ENCODE measurements around the gene DCP2.

The DCP2 gene

DNA sequence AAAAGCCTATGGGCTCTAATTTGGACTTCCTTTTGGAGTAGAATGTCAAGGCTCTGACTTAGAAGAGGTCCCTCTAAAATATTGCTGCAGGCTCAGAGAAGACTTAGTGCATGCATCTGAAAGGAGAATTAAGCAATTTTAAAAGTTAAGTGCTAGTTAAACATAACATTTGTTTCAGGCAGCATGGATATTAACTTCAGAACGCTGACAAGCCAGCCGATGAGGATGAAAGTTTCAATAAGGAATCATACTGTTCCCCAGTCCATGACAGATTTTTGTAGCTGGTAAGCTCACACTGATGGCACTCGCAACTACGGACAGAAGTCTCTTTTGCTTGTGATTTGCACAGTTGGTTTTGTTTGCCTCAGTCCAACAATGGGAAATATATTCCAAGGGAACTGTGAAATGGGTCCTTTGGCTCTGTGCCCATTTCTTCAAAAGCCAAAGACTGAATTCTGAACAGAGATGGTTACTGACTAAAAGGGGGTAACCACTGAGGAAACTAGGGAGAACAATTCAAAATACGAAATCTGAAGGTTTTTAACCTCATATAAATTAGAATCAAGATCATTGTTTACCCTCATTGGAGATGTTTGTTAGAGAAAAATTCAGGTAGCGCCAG lies 47.6 kb downstream of the DCP2 start:
- no peak for DNase-seq

DNA sequence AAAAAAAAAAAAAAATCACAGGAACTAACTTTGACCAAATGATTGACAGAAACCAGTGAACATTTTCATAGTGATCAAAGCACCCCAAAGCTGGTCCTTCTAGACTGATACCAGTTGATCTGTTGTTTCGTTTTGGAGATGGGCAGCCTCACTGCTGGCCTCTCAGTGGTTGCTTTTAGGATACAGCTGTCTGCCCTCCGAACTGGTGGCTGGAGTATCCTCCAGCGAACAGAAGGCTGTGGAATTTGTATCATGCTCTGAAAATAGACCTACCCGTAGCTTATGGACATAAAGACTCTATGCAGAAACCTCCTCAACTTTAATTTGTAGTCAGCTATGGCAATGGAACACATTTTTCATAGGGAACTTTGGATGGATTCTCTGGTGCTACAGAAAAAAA lies 49.0 kb downstream of the DCP2 start:
- DNase-seq = no peak

DNA sequence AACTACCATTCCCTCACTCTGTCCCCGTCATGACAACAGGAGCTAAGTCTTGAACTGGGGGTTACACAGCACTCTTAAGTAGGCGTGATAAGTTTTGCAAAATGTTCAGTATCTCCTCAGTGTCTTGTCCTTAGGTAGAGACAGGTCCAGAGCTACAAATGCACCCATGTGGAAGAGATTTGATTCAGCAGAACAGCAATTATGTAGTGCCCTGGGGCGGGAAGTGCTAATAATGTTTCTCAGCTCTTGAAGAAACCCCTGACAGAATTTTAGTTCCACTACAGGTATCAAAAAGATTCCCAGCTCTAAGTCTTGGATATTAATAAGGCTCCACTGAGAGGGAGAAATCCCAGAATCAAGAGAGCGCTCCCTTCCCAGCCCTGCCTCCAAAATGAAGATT lies 49.6 kb downstream of the DCP2 start:
- no peak for DNase-seq

DNA sequence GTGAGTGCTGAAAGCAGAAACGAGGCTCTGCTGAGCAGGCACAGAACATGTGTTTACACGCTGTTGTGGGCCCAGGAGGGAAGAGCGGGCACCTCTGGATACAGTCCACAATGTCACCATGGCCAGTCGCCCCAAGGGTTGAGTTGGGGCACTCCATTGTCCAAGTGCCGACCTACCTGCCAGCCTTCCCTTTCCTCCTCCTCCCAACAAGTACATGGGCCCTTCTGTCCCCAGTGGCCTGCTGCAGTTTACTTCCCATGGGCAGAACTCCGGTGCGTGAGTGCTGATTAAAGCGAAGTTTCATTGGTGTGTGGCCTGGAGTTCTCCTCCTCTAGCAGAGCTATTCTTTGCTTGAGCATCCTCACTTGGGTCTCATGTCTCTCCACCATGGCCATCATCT lies 50.4 kb downstream of the DCP2 start:
- no peak for DNase-seq

DNA sequence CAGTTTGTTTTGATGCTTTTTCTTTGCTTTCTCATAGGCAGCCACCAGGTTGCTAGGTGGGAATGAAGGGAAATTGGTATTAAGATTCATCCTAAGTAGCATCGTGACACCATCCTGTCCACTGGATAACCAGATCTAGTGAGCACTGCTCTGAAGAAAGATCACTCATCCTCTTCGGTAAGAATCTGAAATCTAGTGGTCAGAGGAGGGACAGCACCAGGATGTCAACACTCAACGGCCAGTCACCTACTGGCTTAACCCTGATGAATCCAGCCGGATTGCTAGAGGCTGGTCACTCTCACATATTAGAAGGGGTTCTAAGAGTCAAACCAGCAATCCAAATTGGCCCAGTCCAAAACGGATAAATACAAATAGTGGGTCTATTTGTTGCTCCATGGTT lies 50.8 kb downstream of the DCP2 start:
- no peak for DNase-seq

DNA sequence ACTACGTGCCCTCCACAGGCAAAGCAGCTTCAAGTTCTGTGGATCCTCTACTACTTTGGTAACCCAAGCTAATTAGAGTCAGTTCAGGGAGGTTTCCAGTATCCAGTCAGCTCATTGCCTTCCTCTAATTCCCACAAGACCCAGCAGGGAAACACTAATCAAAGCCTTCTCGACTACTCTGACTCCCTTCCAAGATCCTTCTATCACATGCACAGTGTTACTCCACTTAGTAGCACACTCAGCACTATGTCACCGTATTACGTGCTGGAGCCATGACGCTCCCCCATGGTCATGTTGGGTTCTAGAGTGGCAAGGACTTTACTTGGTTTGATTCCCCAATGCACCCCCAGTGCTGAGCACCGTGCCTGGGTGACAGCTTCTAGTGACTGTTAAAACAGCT lies 53.0 kb downstream of the DCP2 start:
- DNase-seq = peak; percentile 64

DNA sequence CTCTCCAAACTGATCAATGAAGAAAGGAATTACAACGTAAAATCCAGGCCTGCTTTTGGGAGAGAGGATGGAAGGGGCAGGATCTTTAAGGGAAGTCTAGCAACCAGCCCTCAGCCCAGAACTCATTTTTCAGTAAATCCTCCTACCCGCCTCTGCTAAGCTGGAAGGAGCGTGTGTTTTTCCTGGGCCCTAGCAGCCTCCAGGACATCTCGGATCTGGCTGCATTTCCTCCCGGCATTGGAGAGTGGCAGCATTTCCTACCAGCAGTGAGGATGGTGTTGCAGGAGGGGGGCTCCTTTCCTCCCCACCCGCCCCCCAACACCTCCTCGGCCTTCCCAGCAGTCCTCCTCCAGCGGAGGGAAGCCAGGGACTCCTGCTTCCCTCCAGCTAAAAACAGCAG lies 54.5 kb downstream of the DCP2 start:
- DNase-seq = no peak

DNA sequence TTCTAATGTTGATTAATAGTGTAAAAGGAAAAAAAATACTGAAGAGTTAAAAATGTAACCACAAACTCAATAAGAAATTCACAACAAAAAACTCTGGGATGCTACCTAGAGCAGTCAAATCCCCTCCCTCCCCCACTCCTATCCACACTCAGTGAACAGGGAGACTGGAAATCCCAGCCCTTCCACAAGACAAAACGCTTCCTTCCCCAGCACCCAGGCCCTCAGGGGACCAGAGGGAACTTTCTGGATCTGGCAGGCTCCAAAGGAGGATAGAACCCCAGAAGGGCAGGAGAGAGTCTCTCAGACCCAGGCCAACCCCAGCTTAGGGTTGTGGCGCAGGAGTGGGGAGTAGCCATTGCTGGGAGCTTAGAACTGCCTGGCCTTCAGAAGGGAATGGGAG lies 55.0 kb downstream of the DCP2 start:
- no peak for DNase-seq

DNA sequence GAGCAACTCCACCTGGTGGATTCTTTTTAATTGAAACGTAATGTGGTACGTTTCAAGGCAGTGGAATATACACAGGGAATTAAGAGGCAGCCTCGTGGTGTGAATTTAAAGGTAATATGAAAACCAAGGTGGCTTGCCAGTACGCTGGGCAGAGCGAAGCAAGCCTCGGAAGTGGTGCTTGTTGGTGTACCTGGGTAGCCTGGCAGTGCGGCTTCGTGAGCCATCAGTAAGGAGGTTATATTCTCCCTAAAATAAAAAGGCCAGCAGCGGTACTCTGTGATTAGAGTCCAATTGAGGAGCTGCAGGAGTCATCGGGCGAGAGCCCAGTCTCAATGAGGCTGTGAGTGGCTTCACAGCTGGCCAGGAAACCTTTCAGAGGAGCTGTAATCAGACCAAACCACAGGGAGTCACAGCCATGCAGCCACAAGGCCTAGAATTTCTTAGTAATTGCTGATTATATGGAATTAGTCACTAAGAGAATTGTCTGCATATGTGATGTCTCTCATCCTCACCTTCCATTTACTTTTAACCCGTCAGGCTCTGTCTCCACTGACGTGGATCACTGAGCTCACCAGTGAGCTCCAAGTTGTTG lies 57.7 kb downstream of the DCP2 start:
- DNase-seq = peak; percentile 94

DNA sequence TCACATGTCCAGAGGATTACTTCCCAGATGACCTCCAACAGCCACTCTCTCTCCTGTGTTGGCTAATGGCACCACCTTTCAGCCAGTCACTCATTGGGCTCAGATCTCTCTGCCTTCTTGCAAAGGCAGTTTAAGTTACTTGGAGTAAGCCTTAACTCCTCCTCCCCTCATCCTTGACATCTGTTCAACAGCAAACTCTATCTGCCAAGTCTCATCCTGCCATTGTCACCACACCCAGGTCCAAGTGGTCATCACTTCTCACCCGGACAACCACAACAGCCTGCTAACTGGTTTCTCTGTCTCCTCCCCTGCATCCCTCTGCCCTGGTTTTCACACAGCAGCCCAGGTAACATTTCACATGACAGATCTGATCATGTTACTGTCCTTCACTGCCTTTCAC lies 58.5 kb downstream of the DCP2 start:
- DNase-seq = no peak

DNA sequence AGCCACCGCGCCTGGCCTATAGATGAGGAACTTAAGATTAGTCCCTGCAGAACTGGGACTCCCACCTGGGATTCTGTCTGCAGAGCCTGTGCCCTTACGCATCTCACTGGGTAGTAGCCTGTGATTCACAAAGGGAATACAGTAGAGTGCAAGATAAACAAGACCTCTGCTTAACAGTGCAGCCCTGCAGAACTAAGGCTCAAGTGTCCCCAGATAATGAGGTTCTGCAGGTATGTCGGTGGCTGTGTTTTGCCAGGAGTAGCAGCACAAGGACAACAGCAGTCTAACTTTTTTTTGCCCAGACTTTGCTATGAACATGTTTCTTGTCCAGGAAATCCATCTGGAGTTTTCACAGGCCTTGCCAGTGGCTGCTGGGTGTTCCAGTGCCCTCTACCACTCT lies 59.7 kb downstream of the DCP2 start:
- DNase-seq = no peak

DNA sequence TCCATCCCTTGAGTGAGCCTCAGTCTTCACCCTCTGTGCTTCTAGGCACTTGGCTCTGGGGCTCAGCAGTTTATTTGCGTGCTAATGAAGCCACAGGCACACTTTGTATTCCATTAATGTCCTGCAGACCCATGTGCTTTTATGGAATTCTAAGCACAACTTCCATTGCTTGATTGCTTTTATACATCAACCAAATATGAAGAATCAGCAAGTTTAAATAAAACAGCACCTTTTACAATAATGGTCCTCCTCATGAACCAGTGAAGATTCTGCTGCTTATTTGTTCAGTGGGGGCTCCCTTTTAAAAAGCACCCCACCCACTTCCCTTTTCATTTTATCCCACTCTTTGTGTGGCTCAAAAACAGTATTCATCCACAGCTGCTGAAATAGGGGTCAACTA lies 60.2 kb downstream of the DCP2 start:
- DNase-seq = no peak

DNA sequence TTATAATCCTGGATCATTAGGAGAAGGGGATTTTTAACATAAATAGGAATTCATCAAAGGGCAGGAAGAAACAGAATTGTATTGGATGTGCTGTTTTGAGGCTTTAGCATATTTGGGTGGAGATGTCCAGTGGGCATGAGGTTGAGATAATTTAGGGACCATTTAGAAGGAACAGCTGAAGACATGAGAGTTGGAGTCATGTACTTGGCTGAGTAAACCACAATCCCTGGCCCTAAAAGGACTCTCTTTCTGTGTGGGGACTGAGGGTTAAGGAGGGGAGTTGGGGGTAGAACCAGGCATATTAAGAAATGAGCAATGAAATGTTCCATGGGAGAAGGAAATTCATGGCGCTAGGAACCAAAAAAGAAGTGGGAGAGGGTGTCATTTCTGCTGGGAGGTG lies 61.5 kb downstream of the DCP2 start:
- no peak for DNase-seq

DNA sequence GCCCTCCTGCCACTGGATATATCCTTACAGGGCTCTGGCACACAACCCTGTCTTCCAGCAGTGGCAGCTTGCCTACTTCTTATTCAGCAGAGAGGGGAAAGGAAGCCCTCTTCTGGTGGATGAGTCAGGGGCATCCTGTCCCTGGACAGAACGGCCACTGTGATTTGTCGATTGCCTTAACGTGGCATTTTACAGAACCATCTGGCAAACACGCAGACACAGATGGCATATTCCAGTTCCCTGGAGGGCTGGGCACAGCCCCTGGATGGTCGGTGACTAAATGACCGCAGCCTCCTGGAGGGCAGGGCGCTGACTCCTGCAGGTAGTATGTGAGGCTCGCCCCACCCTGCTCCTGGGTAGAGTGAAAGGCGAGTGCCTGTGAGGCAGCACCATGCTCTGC lies 62.1 kb downstream of the DCP2 start:
- DNase-seq = peak; percentile 53

DNA sequence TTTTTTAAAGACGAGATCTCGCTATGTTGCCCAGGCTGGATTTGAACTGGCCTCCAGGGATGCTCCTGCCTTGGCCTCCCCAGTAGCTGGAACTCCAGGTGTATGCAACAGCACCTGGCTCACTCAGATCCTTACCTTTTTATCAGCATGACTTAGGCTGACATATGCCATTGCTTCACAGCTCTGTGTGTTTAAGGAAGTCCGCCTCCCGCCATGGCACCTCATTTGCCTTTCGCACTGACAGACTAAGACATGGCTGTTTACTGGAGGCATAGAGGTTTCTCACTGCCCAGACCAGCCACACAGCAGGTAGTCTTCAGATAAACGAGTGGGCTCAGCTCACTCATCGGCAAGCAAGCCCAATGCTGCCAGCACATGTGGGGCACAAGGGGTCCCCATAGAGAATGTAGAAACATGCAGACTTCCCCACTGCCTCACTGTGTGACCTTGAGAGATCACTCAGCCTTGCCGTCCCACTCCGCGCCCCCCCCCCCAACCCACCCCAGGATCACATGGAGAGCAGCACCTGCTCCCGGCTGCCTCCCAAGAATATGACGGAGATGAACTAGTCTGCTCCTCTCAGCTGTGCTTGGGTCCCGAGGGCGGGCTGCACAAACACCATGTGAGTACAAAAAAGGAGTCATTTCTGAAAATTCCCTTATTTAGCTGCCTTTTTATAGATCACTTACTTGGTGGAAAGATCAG lies 62.8 kb downstream of the DCP2 start:
- DNase-seq = no peak

DNA sequence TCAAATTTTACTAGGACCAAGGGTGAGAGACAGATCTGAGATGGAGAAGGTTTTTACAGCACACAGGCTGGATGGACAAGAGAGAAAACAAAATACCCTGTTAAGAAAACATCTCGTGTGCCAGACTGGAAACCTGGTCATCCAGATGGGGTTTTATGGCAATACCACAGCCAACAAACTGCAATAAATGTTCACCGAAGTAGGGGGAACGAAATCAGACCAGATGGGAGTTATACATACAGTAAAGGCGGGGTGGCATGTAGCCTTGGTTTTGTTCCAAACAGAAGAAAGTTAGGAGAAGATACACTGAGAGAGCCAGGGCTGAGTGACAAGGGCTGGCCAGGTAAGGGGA lies 63.3 kb downstream of the DCP2 start:
- DNase-seq = no peak

DNA sequence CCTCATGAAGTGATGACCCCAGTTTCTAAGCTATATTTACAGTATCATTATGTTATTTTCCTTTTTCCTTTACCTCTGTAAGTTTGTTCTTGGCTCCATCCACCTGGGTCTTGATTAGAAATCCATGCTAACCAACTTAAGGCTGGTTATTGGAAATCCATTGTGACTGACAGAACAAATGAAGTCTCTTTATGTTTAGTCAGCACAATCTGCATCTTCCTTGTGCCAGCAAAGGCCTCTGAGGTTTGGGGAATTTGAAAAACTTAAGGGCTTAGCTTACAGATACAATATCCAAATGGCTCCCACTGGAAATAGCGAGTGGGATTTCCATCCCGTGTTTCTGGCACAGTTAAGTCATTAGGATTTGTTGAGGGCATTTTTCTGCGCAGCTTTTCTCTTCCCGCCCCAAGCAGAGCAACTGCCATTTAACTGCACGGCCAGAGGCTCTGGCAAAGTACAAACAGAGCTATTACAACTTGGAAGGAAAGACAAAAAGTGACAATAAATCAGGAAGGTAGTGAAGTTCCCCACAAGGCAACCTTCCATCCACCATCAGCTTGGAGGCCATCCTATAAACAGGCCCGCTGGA lies 64.2 kb downstream of the DCP2 start:
- DNase-seq = no peak

DNA sequence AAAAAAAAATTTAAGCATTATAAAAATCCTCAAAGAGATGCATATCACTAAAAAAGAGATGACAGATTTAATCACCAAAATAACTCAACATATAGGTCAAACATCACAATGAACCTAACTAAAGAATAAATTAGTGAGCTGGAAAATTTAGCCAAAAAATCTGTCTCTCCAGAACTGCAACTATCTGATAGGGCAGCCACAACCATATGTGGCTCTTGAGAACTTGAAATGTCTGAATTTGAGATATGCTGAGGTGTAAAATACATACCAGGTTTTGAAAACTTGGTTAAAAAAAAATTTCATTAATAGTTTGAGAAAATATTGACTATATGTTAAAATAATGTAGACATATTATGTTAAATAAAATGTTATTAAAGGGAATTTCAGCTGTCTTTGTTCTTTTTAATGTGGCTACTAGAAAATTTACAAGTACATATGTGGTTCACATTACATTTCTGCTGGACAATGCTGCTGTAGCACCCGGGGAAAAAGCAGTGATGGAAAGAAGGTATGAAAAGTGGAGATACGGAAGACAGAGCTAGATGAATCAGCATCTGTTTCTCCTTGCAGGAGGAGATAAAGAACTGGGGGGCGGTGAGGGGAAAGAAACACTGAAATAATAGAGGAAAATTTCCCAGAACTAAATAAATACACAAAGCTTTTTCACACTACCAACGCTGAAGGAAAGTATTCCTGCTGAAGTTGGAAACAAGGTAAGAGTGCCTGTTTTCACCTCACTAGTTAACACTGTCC lies 66.1 kb downstream of the DCP2 start:
- DNase-seq = no peak

DNA sequence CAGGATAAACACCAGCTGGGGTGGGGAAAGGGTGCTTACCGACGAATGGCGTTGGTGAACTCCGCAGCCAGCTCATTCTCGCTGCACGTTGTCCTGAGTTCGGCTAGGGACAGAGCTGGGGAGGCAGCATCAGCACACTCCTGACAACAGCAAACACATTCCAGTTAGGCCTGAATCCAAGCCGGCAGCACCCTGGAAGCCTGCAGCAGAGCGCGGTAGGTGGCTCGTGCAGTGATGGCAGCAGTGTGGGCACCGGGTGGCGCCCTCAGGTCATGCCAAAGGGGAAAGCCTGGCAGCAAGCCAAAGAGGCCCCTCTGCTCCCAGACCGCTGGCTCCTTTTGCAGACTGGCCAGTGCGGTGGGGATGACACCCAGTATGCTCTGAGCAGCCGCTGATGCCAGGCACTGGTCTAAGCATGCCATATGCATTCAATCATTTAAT lies 66.9 kb downstream of the DCP2 start:
- DNase-seq = no peak

DNA sequence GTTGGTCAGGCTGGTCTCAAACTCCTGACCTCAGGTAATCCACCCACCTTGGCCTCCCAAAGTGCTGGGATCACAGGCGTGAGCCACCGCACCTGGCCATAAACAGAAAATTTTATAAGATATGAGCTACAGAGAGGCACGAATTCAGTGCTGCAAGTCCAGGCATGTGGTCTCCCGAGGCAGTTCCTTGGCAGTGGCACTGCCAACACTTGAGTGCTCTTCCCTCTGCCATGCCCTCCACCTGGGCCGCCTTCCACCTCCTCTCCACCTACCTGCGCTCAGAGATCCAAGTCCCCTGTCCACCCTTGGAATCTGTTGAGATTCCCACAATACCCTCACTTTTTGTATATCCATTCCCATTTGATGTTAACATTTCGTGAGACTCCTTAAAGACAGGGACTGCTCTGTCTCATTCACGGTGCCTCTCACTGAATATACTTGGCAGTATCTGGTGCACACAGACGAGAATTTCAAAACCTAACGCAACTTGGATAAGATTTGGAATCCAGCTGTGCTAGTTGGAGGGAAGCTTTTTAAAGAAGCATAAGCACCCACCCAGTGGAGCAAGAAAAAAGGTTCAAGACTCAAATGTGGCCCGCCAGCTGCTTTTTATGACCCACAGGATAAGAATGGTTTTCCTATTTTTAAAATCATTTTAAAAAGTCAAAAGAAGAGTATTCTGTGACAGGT lies 68.3 kb downstream of the DCP2 start:
- DNase-seq = no peak

DNA sequence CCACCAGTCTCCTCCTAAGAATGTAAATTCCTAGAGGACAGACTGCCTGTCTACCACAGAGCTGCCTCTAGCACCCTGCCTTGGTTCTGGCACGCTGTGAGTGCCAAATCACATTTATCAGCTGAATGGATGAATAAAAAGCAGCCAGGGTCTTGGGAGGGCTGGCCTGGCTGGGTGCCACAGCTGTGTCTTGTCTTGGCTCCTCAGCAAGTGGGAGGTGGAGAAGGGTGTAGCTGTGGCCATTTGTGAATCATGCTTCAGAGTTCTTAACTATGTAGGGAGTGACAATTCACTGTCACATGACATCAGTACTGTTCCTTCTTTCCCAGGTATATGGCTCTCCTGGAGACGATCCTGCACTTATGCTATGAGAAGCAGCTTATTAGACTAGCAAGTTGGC lies 70.6 kb downstream of the DCP2 start:
- DNase-seq = peak; percentile 65

DNA sequence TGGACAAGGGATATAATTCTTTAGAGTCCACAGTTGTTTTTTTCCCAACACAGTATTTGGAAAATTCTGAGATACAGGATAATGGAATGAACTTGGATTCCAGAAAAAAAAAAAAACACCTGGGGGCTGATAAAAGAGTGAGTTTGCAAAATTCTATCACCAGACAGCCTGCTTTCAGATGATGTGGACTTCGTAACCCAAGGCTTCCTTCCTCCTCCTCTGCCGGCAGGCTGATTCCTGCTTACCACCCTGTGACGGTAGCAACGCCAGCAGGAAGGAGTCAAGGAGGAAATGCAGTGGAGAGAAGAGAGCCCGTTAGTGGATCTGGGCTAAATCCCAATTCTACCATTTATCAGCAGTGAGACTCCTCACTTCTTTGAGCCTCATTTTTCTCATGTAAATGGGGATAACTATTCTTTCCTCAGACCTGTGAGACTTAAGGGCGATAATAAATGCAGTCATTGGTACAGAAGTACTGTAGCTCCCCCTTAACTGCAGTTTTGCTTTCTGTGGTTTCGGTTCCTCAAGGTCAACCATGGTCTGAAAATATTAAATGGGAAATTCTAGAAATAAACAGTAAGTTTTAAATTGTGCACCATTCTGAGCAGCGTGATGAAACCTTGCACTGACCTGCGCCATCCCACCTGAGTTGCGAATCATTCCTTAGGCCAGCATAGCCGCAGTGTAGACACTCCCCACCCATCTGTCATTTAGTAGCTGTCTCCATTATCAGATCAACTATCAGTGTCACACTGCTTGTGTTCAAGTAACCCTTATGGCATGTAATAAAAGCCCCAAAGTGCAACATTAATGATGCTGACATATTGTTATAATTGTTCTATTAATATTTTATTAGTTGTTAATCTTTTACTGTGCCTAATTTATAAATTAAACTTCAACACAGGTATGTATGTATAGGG lies 71.4 kb downstream of the DCP2 start:
- no peak for DNase-seq
